GM23338 (cell line): Measurements from ENCODE around the gene GPC5. TPM values are rescaled to one million over a fixed set of nuclear protein-coding genes. Genes with fewer than 3 reads are reported as not detected.

Experiments
- ATAC-seq: fragments of 200-7000 bp; cut with Tn5 transposase; 3 replicates; pipeline ENCODE4 v1.9.1; 2020
- DNase-seq: peaks from one replicate; pipeline ENCODE4 v3.0.0-alpha.2; 2015; ENCODE audit warnings: low spot score
- H2AFZ ChIP-seq: fragments of 200-600 bp; sonication (generic); 2 replicates; pipeline ENCODE4 v1.8.0; 2016; ENCODE audit warnings: antibody characterized with exemption, mild to moderate bottlenecking, moderate library complexity
- H3F3A ChIP-seq: fragments of 200-600 bp; sonication (generic); replicated peaks from 2 replicates; pipeline ENCODE4 v1.8.0; 2017; ENCODE audit warnings: antibody characterized with exemption, mixed run types, low read depth
- H3K27ac ChIP-seq: fragments of 200-600 bp; sonication (generic); 2 replicates; pipeline ENCODE4 v1.6.1; 2016; ENCODE audit warnings: low read depth
- H3K27me3 ChIP-seq: fragments of 200-600 bp; sonication (generic); 2 replicates; pipeline ENCODE4 v1.8.0; 2016; ENCODE audit warnings: mild to moderate bottlenecking, mixed run types, moderate library complexity; ENCODE audit not compliant: insufficient read depth
- H3K36me3 ChIP-seq: fragments of 200-600 bp; sonication (generic); 2 replicates; pipeline ENCODE4 v1.8.0; 2016; ENCODE audit warnings: mild to moderate bottlenecking; ENCODE audit not compliant: insufficient read depth
- H3K4me1 ChIP-seq: fragments of 200-600 bp; sonication (generic); 2 replicates; pipeline ENCODE4 v1.8.0; 2016; ENCODE audit warnings: mild to moderate bottlenecking, moderate library complexity; ENCODE audit not compliant: insufficient read depth
- H3K4me2 ChIP-seq: fragments of 200-600 bp; sonication (generic); 2 replicates; pipeline ENCODE4 v1.7.1; 2017; ENCODE audit warnings: mixed run types
- H3K4me3 ChIP-seq: fragments of 200-600 bp; sonication (generic); 2 replicates; pipeline ENCODE4 v1.6.1; 2016; ENCODE audit warnings: mixed run types
- H3K79me2 ChIP-seq: fragments of 200-600 bp; sonication (generic); replicated peaks from 2 replicates; pipeline ENCODE4 v1.8.0; 2017; ENCODE audit warnings: mild to moderate bottlenecking; ENCODE audit not compliant: insufficient read depth
- H3K9me2 ChIP-seq: fragments of 200-600 bp; sonication (generic); 2 replicates; pipeline ENCODE4 v1.8.0; 2017; ENCODE audit not compliant: insufficient read depth
- H4K20me1 ChIP-seq: fragments of 200-600 bp; sonication (generic); replicated peaks from 2 replicates; pipeline ENCODE4 v1.8.0; 2017; ENCODE audit warnings: mild to moderate bottlenecking; ENCODE audit not compliant: insufficient read depth
- H3K27ac Mint-ChIP-seq: 2 replicates; pipeline ENCODE4 v1.8.0; 2020; ENCODE audit warnings: inconsistent platforms, mild to moderate bottlenecking, moderate library complexity, mixed read lengths
- H3K27me3 Mint-ChIP-seq: 3 replicates; pipeline ENCODE4 v1.8.0; 2022; ENCODE audit warnings: low read depth, mild to moderate bottlenecking, moderate library complexity, mixed read lengths, inconsistent platforms; ENCODE audit not compliant: insufficient read depth, poor library complexity
- H3K36me3 Mint-ChIP-seq: 3 replicates; pipeline ENCODE4 v1.8.0; 2021; ENCODE audit warnings: low read depth, mild to moderate bottlenecking, inconsistent platforms, moderate library complexity, mixed read lengths
- H3K4me1 Mint-ChIP-seq: 3 replicates; pipeline ENCODE4 v1.8.0; 2020; ENCODE audit warnings: mild to moderate bottlenecking, inconsistent platforms, mixed read lengths
- H3K4me3 Mint-ChIP-seq: 3 replicates; pipeline ENCODE4 v1.8.0; 2021; ENCODE audit warnings: moderate library complexity, mild to moderate bottlenecking, inconsistent platforms, mixed read lengths
- H3K9me3 Mint-ChIP-seq: 3 replicates; pipeline ENCODE4 v1.8.0; 2020; ENCODE audit warnings: moderate library complexity, mild to moderate bottlenecking, inconsistent platforms, mixed read lengths
- CREB1 ChIP-seq: fragments of 250-450 bp; sonication (Bioruptor Pico); IDR thresholded peaks from 2 replicates; pipeline ENCODE4 v1.5.0; 2020; ENCODE audit warnings: low read depth, mild to moderate bottlenecking, moderate library complexity
- EZH2 ChIP-seq: fragments of 200-600 bp; sonication (generic); IDR thresholded peaks from one replicate; pipeline ENCODE4 v1.8.0; 2017; ENCODE audit warnings: antibody characterized with exemption, mild to moderate bottlenecking, low read depth; ENCODE audit not compliant: unreplicated experiment
- JUNB ChIP-seq: IDR thresholded peaks from one replicate; pipeline ENCODE4 v1.6.1; 2016; ENCODE audit warnings: antibody characterized with exemption; ENCODE audit not compliant: unreplicated experiment
- REST ChIP-seq: IDR thresholded peaks from one replicate; pipeline ENCODE4 v1.6.1; 2018; ENCODE audit warnings: antibody characterized with exemption; ENCODE audit not compliant: unreplicated experiment
- STAT1 ChIP-seq: IDR thresholded peaks from one replicate; pipeline ENCODE4 v1.6.1; 2016; ENCODE audit warnings: antibody characterized with exemption; ENCODE audit not compliant: unreplicated experiment
- ZNF114 ChIP-seq: fragments of 250-450 bp; sonication (Bioruptor Pico); IDR thresholded peaks from 2 replicates; pipeline ENCODE4 v1.5.0; 2020; ENCODE audit warnings: mild to moderate bottlenecking, moderate library complexity
- ZNF331 ChIP-seq: fragments of 250-450 bp; sonication (Bioruptor Pico); IDR thresholded peaks from 2 replicates; pipeline ENCODE4 v1.5.0; 2020; ENCODE audit warnings: low read depth, mild to moderate bottlenecking, moderate library complexity
- polyA plus RNA-seq: library from polyadenylated mRNA; unstranded; fragments of >200 nt; fragmentation: Nextera tagmentation; extraction: Ambion mirVana; gene quantifications from 2 replicates; pipeline ENCODE4 v1.2.1, GENCODE V29; 2016
- total RNA-seq: library from RNA; depleted of rRNA; stranded (reverse); fragments of >200 nt; shearing (Covaris generic); gene quantifications from 2 replicates; pipeline ENCODE4 v1.2.3, GENCODE V29; 2014
- TF ChIP-seq, protein P1 (sequence below): IDR thresholded peaks from 2 replicates; pipeline ENCODE4 v1.6.1; 2016; ENCODE audit warnings: antibody characterized with exemption
- TF ChIP-seq, protein P2 (sequence below), 2 experiments: fragments of 200-600 bp in 1 of 2; sonication (generic) in 1 of 2; conservative IDR thresholded peaks; 2 replicates each; pipeline versions ENCODE4 v1.5.1 to v1.6.1; 2016 to 2017; ENCODE audit warnings: antibody characterized with exemption in 2 of 2, low read depth in 2 of 2, mild to moderate bottlenecking in 2 of 2, moderate library complexity in 1 of 2

GPC5 gene
- total and polyA plus RNA-seq, 2 experiments from 2014 or later = 0.95 to 1.1 TPM

DNA sequence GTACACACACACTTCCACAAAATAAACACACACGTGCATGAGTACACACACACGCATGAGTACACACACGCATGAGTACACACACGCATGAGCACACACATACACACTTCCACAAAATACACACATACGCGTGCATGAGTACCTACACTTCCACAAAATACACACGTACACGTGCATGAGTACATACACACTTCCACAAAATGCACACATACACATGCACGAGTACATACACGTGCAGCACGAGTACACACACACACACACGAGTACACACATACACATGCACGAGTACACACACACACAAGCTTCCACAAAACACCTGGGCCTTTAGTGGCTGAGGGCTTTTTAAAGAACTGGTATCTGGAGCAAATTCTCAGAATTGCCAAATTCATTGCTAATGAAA is 619.3 kb downstream of the GPC5 start (continued):
- TF ChIP-seq, protein P1, sequence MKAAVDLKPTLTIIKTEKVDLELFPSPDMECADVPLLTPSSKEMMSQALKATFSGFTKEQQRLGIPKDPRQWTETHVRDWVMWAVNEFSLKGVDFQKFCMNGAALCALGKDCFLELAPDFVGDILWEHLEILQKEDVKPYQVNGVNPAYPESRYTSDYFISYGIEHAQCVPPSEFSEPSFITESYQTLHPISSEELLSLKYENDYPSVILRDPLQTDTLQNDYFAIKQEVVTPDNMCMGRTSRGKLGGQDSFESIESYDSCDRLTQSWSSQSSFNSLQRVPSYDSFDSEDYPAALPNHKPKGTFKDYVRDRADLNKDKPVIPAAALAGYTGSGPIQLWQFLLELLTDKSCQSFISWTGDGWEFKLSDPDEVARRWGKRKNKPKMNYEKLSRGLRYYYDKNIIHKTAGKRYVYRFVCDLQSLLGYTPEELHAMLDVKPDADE = no peak
- TF ChIP-seq, protein P2, sequence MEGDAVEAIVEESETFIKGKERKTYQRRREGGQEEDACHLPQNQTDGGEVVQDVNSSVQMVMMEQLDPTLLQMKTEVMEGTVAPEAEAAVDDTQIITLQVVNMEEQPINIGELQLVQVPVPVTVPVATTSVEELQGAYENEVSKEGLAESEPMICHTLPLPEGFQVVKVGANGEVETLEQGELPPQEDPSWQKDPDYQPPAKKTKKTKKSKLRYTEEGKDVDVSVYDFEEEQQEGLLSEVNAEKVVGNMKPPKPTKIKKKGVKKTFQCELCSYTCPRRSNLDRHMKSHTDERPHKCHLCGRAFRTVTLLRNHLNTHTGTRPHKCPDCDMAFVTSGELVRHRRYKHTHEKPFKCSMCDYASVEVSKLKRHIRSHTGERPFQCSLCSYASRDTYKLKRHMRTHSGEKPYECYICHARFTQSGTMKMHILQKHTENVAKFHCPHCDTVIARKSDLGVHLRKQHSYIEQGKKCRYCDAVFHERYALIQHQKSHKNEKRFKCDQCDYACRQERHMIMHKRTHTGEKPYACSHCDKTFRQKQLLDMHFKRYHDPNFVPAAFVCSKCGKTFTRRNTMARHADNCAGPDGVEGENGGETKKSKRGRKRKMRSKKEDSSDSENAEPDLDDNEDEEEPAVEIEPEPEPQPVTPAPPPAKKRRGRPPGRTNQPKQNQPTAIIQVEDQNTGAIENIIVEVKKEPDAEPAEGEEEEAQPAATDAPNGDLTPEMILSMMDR (conservative IDR thresholded peaks at IDR 0.05; ENCODE audit: low read depth in 2 of 2) = no peak
- TF ChIP-seq ZNF331 (CRISPR knock-in tag) (no peak), CREB1 (CRISPR knock-in tag) (no peak), STAT1 (no peak), REST (no peak), ZNF114 (CRISPR knock-in tag) (no peak), EZH2 (no peak), JUNB (no peak)

GRCh38 chr13:92028695-92029094 is 630.3 kb downstream of the GPC5 start:
- no peaks in the 10 kb centered on the region for H3K9me3 Mint-ChIP-seq
- H3K27ac Mint-ChIP-seq = no peak overlapping the region
- Histone ChIP-seq H3K9me2 (no peaks in the 10 kb centered on the region; the same call in 1 of the 2 replicates), H3K79me2 (no peaks in the 10 kb centered on the region), H3K4me1 (no peaks in the 10 kb centered on the region), H3K27ac (no peak overlapping the region), H3F3A (no peaks in the 10 kb centered on the region), H3K27me3 (no peaks in the 10 kb centered on the region), H2AFZ (no peak overlapping the region), H4K20me1 (no peaks in the 10 kb centered on the region), H3K36me3 (no peaks in the 10 kb centered on the region), H3K4me2 (no peak overlapping the region), H3K4me3 (no peak overlapping the region)
- H3K27me3 Mint-ChIP-seq = no peaks in the 10 kb centered on the region
- no peak for ATAC-seq
- H3K4me3 Mint-ChIP-seq = no peak overlapping the region
- no peaks in the 10 kb centered on the region; the same call in 1 of the 3 replicates for H3K4me1 Mint-ChIP-seq
- no peaks in the 10 kb centered on the region for H3K36me3 Mint-ChIP-seq
- no peak for DNase-seq
- TF ChIP-seq, protein P1 = no peak
- TF ChIP-seq ZNF114 (CRISPR knock-in tag) = no peak
- TF ChIP-seq STAT1 = no peak
- no peak for TF ChIP-seq EZH2
- no peak for TF ChIP-seq ZNF331 (CRISPR knock-in tag)
- no peak for TF ChIP-seq REST
